ENCODE measurements around the gene UBP1.

The UBP1 gene

GRCh38 chr3:33426630-33427317 is 13.4 kb downstream of the UBP1 start (continued):
- TF ChIP-seq ZNF692 (tag by site-specific recombination; IDR thresholded peaks at IDR 0.05) (no peak), PRDM10 (tag by site-specific recombination; IDR thresholded peaks at IDR 0.05) (no peak), MEIS1 (CRISPR knock-in tag; IDR thresholded peaks at IDR 0.05; ENCODE audit: borderline replicate concordance) (no peak), HOXC10 (CRISPR knock-in tag; IDR thresholded peaks at IDR 0.05) (no peak), GLIS2 (tag by site-specific recombination; IDR thresholded peaks at IDR 0.05) (no peak), ZNF302 (tag by site-specific recombination; IDR thresholded peaks at IDR 0.05; ENCODE audit: low read depth) (no peak), ZNF670 (tag by site-specific recombination; IDR thresholded peaks at IDR 0.05; ENCODE audit: low read depth) (no peak)

- ChIA-PET CTCF (no interaction called here), POLR2A (no interaction called here)
- H3K36me3 ChIP-seq (ENCODE audit: control insufficient read depth in 2 of 2, insufficient read depth in 1 of 2, low read length in 2 of 2): peaks cover 12 to 19% of the 10 kb centered on the region in 2 experiments
- no peaks in the 10 kb centered on the region for H3K9me3 ChIP-seq (ENCODE audit: control insufficient read depth, insufficient read depth, low read depth, low read length)
- no peak overlapping the region for H3K4me3 ChIP-seq (ENCODE audit: low read depth, low read length)
- H3K4me1 ChIP-seq (ENCODE audit: control insufficient read depth, insufficient read depth, low read length): peaks cover 11% of the 10 kb centered on the region
- H3K27ac ChIP-seq (ENCODE audit: extremely low read depth, low read depth, low read length): no peak overlapping the region
- TF ChIP-seq ZNF76 (tag by site-specific recombination; IDR thresholded peaks at IDR 0.05; ENCODE audit: borderline replicate concordance, low read depth) (no peak), ZNF362 (tag by site-specific recombination; IDR thresholded peaks at IDR 0.05) (no peak), ZNF585B (tag by site-specific recombination; IDR thresholded peaks at IDR 0.05) (no peak), ZNF791 (tag by site-specific recombination; IDR thresholded peaks at IDR 0.05) (no peak), SCRT1 (tag by site-specific recombination; IDR thresholded peaks at IDR 0.05; ENCODE audit: borderline replicate concordance) (no peak), TRIM28 (IDR thresholded peaks at IDR 0.05; ENCODE audit: borderline replicate concordance, low read length) (no peak), ZNF623 (tag by site-specific recombination; IDR thresholded peaks at IDR 0.05) (no peak), REPIN1 (tag by site-specific recombination; IDR thresholded peaks at IDR 0.05; ENCODE audit: low read depth) (no peak), ZNF121 (tag by site-specific recombination; IDR thresholded peaks at IDR 0.05) (no peak), BCL11B (tag by site-specific recombination; IDR thresholded peaks at IDR 0.05; ENCODE audit: low read depth) (0 out of 2 replicates have a peak, but pooled peaks have one; percentile 45), HOXD13 (CRISPR knock-in tag; IDR thresholded peaks at IDR 0.05; ENCODE audit: borderline replicate concordance) (no peak), ZEB2 (tag by site-specific recombination; IDR thresholded peaks at IDR 0.05) (no peak), FEZF1 (tag by site-specific recombination; IDR thresholded peaks at IDR 0.05) (peak; percentile 76), ZNF624 (tag by site-specific recombination; IDR thresholded peaks at IDR 0.05) (no peak), ZXDB (tag by site-specific recombination; IDR thresholded peaks at IDR 0.05) (no peak), ZNF510 (tag by site-specific recombination; IDR thresholded peaks at IDR 0.05; ENCODE audit: insufficient replicate concordance) (no peak), ZNF521 (tag by site-specific recombination; IDR thresholded peaks at IDR 0.05) (no peak), ZFHX2 (tag by site-specific recombination; conservative IDR thresholded peaks at IDR 0.05) (no peak), INSM2 (tag by site-specific recombination; IDR thresholded peaks at IDR 0.05) (no peak), ZNF426 (tag by site-specific recombination; IDR thresholded peaks at IDR 0.05) (no peak), ZNF211 (tag by site-specific recombination; IDR thresholded peaks at IDR 0.05; ENCODE audit: low read depth) (no peak), ZNF341 (tag by site-specific recombination; IDR thresholded peaks at IDR 0.05; ENCODE audit: low read depth) (no peak), ZBTB48 (tag by site-specific recombination; IDR thresholded peaks at IDR 0.05) (no peak), ZNF140 (tag by site-specific recombination; IDR thresholded peaks at IDR 0.05) (no peak), SP2 (tag by site-specific recombination; IDR thresholded peaks at IDR 0.05) (no peak)
Measured at GRCh38 chr3:33426068-33426467, 14.1 kb downstream of the UBP1 start.
